ENCODE measurements around the gene THAP8.

- TF ChIP-seq KLF9 (tag by site-specific recombination; IDR thresholded peaks at IDR 0.05; ENCODE audit: low read depth) (no peak), YY1 (tag by site-specific recombination; IDR thresholded peaks at IDR 0.05) (no peak), ZNF140 (tag by site-specific recombination; IDR thresholded peaks at IDR 0.05) (no peak), ZNF292 (tag by site-specific recombination; IDR thresholded peaks at IDR 0.05; ENCODE audit: borderline replicate concordance, low read depth) (no peak), ZNF24 (tag by site-specific recombination; IDR thresholded peaks at IDR 0.05) (no peak), ZNF266 (tag by site-specific recombination; IDR thresholded peaks at IDR 0.05; ENCODE audit: low read depth) (no peak), ZBTB20 (tag by site-specific recombination; IDR thresholded peaks at IDR 0.05) (no peak), ZNF239 (tag by site-specific recombination; IDR thresholded peaks at IDR 0.05) (no peak)
- TF ChIP-seq, protein P1, sequence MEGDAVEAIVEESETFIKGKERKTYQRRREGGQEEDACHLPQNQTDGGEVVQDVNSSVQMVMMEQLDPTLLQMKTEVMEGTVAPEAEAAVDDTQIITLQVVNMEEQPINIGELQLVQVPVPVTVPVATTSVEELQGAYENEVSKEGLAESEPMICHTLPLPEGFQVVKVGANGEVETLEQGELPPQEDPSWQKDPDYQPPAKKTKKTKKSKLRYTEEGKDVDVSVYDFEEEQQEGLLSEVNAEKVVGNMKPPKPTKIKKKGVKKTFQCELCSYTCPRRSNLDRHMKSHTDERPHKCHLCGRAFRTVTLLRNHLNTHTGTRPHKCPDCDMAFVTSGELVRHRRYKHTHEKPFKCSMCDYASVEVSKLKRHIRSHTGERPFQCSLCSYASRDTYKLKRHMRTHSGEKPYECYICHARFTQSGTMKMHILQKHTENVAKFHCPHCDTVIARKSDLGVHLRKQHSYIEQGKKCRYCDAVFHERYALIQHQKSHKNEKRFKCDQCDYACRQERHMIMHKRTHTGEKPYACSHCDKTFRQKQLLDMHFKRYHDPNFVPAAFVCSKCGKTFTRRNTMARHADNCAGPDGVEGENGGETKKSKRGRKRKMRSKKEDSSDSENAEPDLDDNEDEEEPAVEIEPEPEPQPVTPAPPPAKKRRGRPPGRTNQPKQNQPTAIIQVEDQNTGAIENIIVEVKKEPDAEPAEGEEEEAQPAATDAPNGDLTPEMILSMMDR (tag by site-specific recombination; IDR thresholded peaks at IDR 0.05): no peak
Measured at GRCh38 chr19:36047835-36048234, 6.2 kb downstream of the THAP8 start.

Data from HEK293 (cell line).